Activated CD4-positive, alpha-beta T cell treated with anti-CD3 and anti-CD28 coated beads, Interleukin-2, amount 10 ng/mL, durations not matched to agents 7 days and 5 days (primary cell): ENCODE data around the gene FHIT. TPM values are rescaled to one million over a fixed set of nuclear protein-coding genes. Genes with fewer than 3 reads are reported as not detected.

Experiments
- CTCF ChIA-PET: fragments of 350-600 bp; sonication (Branson Sonifier 250); formaldehyde crosslinking; loops from one replicate; lab custom pipeline; 2021; ENCODE audit warnings: antibody characterized with exemption; lab: Charles Lee
- POLR2A ChIA-PET: fragments of 350-600 bp; sonication (Branson Sonifier 250); formaldehyde crosslinking; loops from one replicate; lab custom pipeline; 2021; ENCODE audit warnings: antibody characterized with exemption; lab: Charles Lee
- DNase-seq: peaks from one replicate; pipeline ENCODE4 v3.0.0-alpha.2; 2020
- H3K27ac Mint-ChIP-seq: one replicate; pipeline ENCODE4 v1.8.0; 2021; ENCODE audit warnings: mild to moderate bottlenecking, moderate library complexity, mixed read lengths
- H3K27me3 Mint-ChIP-seq: one replicate; pipeline ENCODE4 v1.8.0; 2021; ENCODE audit warnings: mixed read lengths
- H3K36me3 Mint-ChIP-seq: one replicate; pipeline ENCODE4 v1.8.0; 2021; ENCODE audit warnings: low read depth, mixed read lengths
- H3K4me1 Mint-ChIP-seq: one replicate; pipeline ENCODE4 v1.8.0; 2021; ENCODE audit warnings: mixed read lengths
- H3K4me3 Mint-ChIP-seq: one replicate; pipeline ENCODE4 v1.8.0; 2021; ENCODE audit warnings: mild to moderate bottlenecking, moderate library complexity, mixed read lengths
- H3K9me3 Mint-ChIP-seq: one replicate; pipeline ENCODE4 v1.8.0; 2021; ENCODE audit warnings: mixed read lengths
- total RNA-seq, 2 experiments: library from RNA; stranded (reverse); gene quantifications; one replicate each; pipeline ENCODE4 v1.2.3, GENCODE V29; 2021

Gene FHIT
- total RNA-seq, 2 experiments from 2014 or later: 39.4 to 41.2 TPM

DNA sequence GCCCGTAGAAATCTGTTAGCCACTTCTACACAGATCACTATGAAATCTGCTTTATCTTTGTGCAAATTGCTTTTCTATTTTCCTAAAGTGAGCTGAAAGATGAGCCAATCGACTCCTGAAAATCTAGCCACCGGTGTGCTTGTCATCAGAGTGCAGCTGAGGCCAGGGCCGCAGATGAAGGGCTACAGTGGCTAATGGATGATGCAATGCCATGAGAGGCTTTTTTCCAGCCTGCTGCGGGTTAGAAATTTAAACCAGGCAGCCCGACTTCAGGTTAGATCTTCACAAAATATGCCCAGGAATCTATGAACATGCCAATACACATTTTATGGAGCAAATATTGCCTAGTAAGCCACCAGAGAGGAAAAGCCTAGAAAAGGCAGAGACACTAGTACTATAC, 1253.2 kb downstream of the FHIT start:
- Mint-ChIP-seq H3K27me3 (no peaks in the 10 kb centered on the region), H3K9me3 (peaks cover 32% of the 10 kb centered on the region), H3K36me3 (peaks cover 78% of the 10 kb centered on the region), H3K4me1 (peaks cover 73% of the 10 kb centered on the region), H3K27ac (no peak overlapping the region), H3K4me3 (no peak overlapping the region)
- ChIA-PET POLR2A (no interaction called here), CTCF (interaction anchor here (1.2 kb wide), 1 partner anchor 11 kb away, joined by 3 read pairs; no protein-coding TSS in a partner anchor)
- no peak for DNase-seq

DNA sequence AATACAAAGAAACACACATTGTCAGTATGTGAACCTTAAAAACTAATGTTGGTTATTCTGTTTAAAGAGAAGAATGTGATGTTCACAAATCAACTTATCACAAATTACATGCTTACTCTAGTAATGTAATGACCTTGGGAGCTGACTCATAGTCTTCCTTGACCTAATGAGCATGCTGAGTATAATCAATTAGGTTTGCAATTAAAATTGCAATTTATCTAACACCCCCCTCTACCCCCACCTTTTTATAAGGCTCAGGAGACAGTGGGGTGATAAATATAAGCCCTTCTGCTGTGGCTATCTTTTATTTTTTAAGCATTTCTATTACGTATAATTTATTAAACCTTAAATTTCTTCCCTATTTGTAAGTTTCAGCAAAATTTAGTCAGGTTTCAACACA, 1253.7 kb downstream of the FHIT start:
- Mint-ChIP-seq H3K4me1 (peaks cover 77% of the 10 kb centered on the region), H3K4me3 (no peak overlapping the region), H3K27me3 (no peaks in the 10 kb centered on the region), H3K9me3 (peaks cover 36% of the 10 kb centered on the region), H3K27ac (no peak overlapping the region), H3K36me3 (peaks cover 81% of the 10 kb centered on the region)
- ChIA-PET CTCF (interaction anchor here (1.2 to 1.4 kb wide), 2 partner anchors 10 to 13 kb away, joined by 3 read pairs; no protein-coding TSS in a partner anchor), POLR2A (no interaction called here)
- no peak for DNase-seq

GRCh38 chr3:59996056-59996455, 1255.2 kb downstream of the FHIT start:
- H3K27ac Mint-ChIP-seq: no peak overlapping the region
- ChIA-PET POLR2A (no interaction called here), CTCF (interaction anchor here (1.0 to 1.4 kb wide), 3 partner anchors 9 to 12 kb away, joined by 3 read pairs; no protein-coding TSS in a partner anchor)
- H3K36me3 Mint-ChIP-seq: peaks cover 77% of the 10 kb centered on the region
- no peak overlapping the region for H3K4me3 Mint-ChIP-seq
- H3K9me3 Mint-ChIP-seq: peaks cover 26% of the 10 kb centered on the region
- H3K27me3 Mint-ChIP-seq: no peaks in the 10 kb centered on the region
- DNase-seq: no peak
- peaks cover 71% of the 10 kb centered on the region for H3K4me1 Mint-ChIP-seq

GRCh38 chr3:59995563-59995962, 1255.7 kb downstream of the FHIT start:
- Mint-ChIP-seq H3K4me1 (peaks cover 67% of the 10 kb centered on the region), H3K9me3 (peaks cover 23% of the 10 kb centered on the region), H3K36me3 (peaks cover 77% of the 10 kb centered on the region), H3K4me3 (no peak overlapping the region), H3K27ac (peak overlapping the region; percentile 68), H3K27me3 (no peaks in the 10 kb centered on the region)
- DNase-seq: no peak
- ChIA-PET POLR2A (interaction anchor here (0.7 kb wide), 1 partner anchor 23 kb away, joined by 11 read pairs; no protein-coding TSS in a partner anchor), CTCF (interaction anchor here (0.7 to 1.6 kb wide), 4 partner anchors 8 to 481 kb away, joined by 3 to 4 read pairs (median 3); no protein-coding TSS in a partner anchor)

GRCh38 chr3:59994732-59995304, 1256.4 kb downstream of the FHIT start:
- Mint-ChIP-seq H3K4me1 (peaks cover 66% of the 10 kb centered on the region), H3K9me3 (peaks cover 23% of the 10 kb centered on the region), H3K4me3 (no peak overlapping the region), H3K27me3 (no peaks in the 10 kb centered on the region), H3K36me3 (peaks cover 70% of the 10 kb centered on the region), H3K27ac (peak overlapping the region; percentile 68)
- DNase-seq: no peak
- CTCF ChIA-PET: interaction anchor here (0.6 to 1.6 kb wide), 3 partner anchors 13 to 480 kb away, joined by 3 to 4 read pairs (median 3); no protein-coding TSS in a partner anchor
- POLR2A ChIA-PET: interaction anchor here (0.7 kb wide), 1 partner anchor 24 kb away, joined by 11 read pairs; no protein-coding TSS in a partner anchor

- Mint-ChIP-seq H3K27ac (no peak overlapping the region), H3K36me3 (peaks cover 64% of the 10 kb centered on the region), H3K9me3 (peaks cover 25% of the 10 kb centered on the region), H3K27me3 (no peaks in the 10 kb centered on the region), H3K4me1 (peaks cover 75% of the 10 kb centered on the region), H3K4me3 (no peak overlapping the region)
- ChIA-PET CTCF (no interaction called here), POLR2A (no interaction called here)
- DNase-seq: no peak
Measured at GRCh38 chr3:59992578-59992977, 1258.7 kb downstream of the FHIT start.

DNA sequence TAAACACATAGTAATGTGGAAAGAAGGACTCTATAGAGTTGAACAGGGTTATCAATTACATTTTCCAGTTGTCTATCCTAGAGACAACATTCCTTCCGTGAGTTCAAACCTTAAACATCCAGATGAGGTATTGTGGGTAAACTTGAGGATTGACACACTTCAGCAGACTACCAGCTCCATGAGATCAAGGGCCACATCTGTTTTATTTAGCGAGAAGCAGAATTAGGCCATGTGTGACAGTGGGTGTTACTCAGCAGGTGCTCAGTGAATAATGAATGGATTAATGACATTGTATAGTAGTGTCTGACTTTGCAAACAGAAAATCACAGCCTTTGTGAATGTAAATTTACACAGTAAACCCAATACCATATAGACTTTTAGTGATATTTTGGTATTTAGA, 1260.3 kb downstream of the FHIT start:
- no peak for DNase-seq
- Mint-ChIP-seq H3K4me1 (peaks cover 70% of the 10 kb centered on the region), H3K27me3 (no peaks in the 10 kb centered on the region), H3K36me3 (peaks cover 62% of the 10 kb centered on the region), H3K27ac (no peak overlapping the region), H3K9me3 (peaks cover 21% of the 10 kb centered on the region), H3K4me3 (no peak overlapping the region)
- ChIA-PET CTCF (no interaction called here), POLR2A (no interaction called here)

DNA sequence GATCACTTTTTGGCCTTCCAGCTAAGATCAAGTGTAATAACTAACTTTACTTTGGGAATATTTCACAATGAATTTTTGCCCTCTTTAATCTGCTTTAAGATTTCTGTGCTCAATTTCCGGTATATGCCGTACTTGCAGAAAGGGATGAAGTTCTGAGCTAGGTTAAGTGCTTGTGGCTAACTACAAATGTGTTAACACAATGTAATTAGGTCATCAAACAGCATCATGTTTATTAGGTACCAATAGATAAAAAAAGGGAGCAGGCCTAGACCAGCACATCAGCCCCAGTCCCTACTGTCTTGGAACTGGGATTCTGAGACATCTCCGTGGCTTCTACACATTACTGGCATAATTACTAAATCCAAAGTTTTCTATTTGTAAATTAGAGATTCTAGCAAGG, 1268.7 kb downstream of the FHIT start:
- Mint-ChIP-seq H3K9me3 (peaks cover 9% of the 10 kb centered on the region), H3K4me1 (peaks cover 52% of the 10 kb centered on the region), H3K27me3 (no peaks in the 10 kb centered on the region), H3K36me3 (peaks cover 60% of the 10 kb centered on the region), H3K4me3 (no peak overlapping the region), H3K27ac (no peak overlapping the region)
- POLR2A ChIA-PET: no interaction called here
- CTCF ChIA-PET: interaction anchor here (0.9 to 1.6 kb wide), 3 partner anchors 12 to 234 kb away, joined by 3 to 4 read pairs (median 4); no protein-coding TSS in a partner anchor
- no peak for DNase-seq

DNA sequence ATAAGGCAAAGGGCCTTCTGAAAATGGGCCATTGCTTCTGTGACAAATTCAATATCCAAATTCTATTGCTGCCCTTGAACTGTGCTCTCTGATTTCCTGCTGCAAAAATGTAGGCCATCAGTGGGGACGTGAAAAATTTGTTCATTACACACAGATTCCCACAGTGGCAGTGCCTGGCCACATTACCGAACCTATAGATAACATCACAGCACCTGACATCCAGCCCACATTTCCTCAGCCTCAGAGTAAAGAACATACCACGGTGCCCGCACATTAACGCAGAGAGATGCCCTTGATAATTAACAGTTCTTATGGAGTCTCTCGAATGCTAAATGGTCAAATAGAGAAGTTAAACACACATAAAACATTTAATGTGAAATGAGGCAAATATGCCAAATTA, 1269.9 kb downstream of the FHIT start:
- peaks cover 12% of the 10 kb centered on the region for H3K9me3 Mint-ChIP-seq
- H3K4me1 Mint-ChIP-seq: peaks cover 48% of the 10 kb centered on the region
- peak overlapping the region; percentile 37 for H3K27ac Mint-ChIP-seq
- no peaks in the 10 kb centered on the region for H3K27me3 Mint-ChIP-seq
- DNase-seq: no peak
- H3K36me3 Mint-ChIP-seq: peaks cover 58% of the 10 kb centered on the region
- ChIA-PET CTCF (interaction anchor here (0.6 to 2.0 kb wide), 3 partner anchors 12 to 26 kb away, joined by 3 to 5 read pairs (median 4); no protein-coding TSS in a partner anchor), POLR2A (no interaction called here)
- peak overlapping the region; percentile 4 for H3K4me3 Mint-ChIP-seq

GRCh38 chr3:59980576-59980975, 1270.7 kb downstream of the FHIT start:
- H3K27me3 Mint-ChIP-seq: no peaks in the 10 kb centered on the region
- no peak overlapping the region for H3K27ac Mint-ChIP-seq
- DNase-seq: no peak
- no peak overlapping the region for H3K4me3 Mint-ChIP-seq
- H3K4me1 Mint-ChIP-seq: peaks cover 41% of the 10 kb centered on the region
- H3K36me3 Mint-ChIP-seq: peaks cover 58% of the 10 kb centered on the region
- ChIA-PET POLR2A (no interaction called here), CTCF (interaction anchor here (1.1 to 2.0 kb wide), 4 partner anchors 11 to 36 kb away, joined by 3 to 5 read pairs (median 4); no protein-coding TSS in a partner anchor)
- peaks cover 16% of the 10 kb centered on the region for H3K9me3 Mint-ChIP-seq

DNA sequence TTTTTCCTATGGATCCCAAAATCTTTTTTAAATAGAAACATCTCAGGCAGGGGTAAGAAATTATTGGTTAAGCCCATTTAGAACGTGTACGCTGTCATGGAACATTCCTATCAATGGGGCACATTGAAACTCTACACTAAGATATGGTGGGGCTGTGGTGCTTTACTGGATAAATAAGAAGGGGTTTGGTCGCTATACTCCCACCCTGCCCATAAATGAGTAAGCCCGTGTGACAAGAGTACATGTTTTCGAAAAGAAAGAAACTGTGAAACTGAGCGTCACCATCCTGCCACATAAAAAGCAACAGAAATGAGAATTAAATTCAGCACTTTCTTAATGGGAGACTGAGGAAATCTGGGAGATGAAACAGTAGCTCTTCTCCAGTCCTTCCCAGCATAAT, 1271.7 kb downstream of the FHIT start:
- peaks cover 56% of the 10 kb centered on the region for H3K36me3 Mint-ChIP-seq
- CTCF ChIA-PET: interaction anchor here (0.8 to 1.5 kb wide), 4 partner anchors 22 to 110 kb away, joined by 3 to 4 read pairs (median 3); no protein-coding TSS in a partner anchor
- H3K27me3 Mint-ChIP-seq: no peaks in the 10 kb centered on the region
- peaks cover 12% of the 10 kb centered on the region for H3K9me3 Mint-ChIP-seq
- no peak overlapping the region for H3K27ac Mint-ChIP-seq
- H3K4me1 Mint-ChIP-seq: peaks cover 38% of the 10 kb centered on the region
- DNase-seq: no peak
- no peak overlapping the region for H3K4me3 Mint-ChIP-seq
- POLR2A ChIA-PET: no interaction called here

DNA sequence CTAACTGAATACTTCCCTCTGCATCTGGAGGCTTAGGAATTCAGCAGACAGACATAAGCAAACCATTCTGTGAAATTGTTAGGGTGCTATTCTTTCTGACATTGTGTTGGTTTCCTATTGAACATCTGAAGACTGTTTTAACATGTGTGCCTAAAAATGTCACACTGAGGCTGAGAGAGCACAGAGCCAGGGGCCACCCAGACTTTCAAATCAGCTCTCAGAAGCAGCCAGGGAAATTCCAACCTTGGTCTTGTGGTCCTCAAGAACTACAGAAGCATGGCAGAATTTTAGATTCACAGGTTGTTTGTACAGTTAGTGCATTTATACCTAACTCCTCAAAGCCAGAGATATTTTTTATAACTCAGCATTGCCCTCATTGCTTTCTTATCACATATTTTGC, 1272.3 kb downstream of the FHIT start:
- DNase-seq: no peak
- Mint-ChIP-seq H3K27ac (no peak overlapping the region), H3K4me3 (no peak overlapping the region), H3K36me3 (peaks cover 57% of the 10 kb centered on the region), H3K9me3 (peaks cover 12% of the 10 kb centered on the region), H3K4me1 (peaks cover 37% of the 10 kb centered on the region), H3K27me3 (no peaks in the 10 kb centered on the region)
- ChIA-PET POLR2A (no interaction called here), CTCF (interaction anchor here (0.8 to 1.2 kb wide), 2 partner anchors 17 to 110 kb away, joined by 3 read pairs; no protein-coding TSS in a partner anchor)

DNA sequence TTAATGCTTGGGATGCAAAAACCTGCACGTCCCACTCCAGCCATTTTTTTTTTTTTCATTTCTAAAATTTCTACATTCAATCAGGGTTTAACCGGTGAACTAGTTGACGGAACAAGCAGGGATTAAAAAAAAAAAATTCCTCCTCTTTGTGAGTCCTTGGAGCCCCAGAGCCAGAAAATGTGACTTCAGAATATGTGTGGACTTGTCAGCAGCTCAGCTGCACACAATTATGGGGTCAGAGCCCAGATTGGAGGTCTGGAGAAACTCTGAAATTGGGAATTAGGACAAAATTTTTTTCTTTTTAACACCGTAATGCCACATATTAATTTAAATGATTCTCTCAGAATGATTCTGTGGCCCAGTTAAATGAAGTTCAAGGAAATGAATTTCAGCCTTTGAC, 1280.5 kb downstream of the FHIT start:
- Mint-ChIP-seq H3K27ac (no peak overlapping the region), H3K9me3 (peaks cover 17% of the 10 kb centered on the region), H3K4me1 (peaks cover 1% of the 10 kb centered on the region), H3K4me3 (no peak overlapping the region), H3K36me3 (peaks cover 66% of the 10 kb centered on the region), H3K27me3 (no peaks in the 10 kb centered on the region)
- DNase-seq: no peak
- CTCF ChIA-PET: interaction anchor here (1.9 kb wide), 1 partner anchor 10 kb away, joined by 5 read pairs; no protein-coding TSS in a partner anchor
- POLR2A ChIA-PET: no interaction called here
